Keratinocyte (primary cell): ENCODE results near the gene RBM47.

ENCODE experiments used
- CTCF ChIP-seq, 3 experiments: IDR thresholded peaks in 1 of 3; conservative IDR thresholded peaks in 1 of 3; optimal IDR thresholded peaks in 1 of 3; 2 replicates in 2 of 3; 3 replicates in 1 of 3; pipeline versions ENCODE3 to v1.5.1; 2011; ENCODE audit warnings: low read length in 3 of 3, mild to moderate bottlenecking in 3 of 3, moderate library complexity in 2 of 3, control low read depth in 1 of 3, inconsistent platforms in 1 of 3; ENCODE audit not compliant: insufficient read depth in 2 of 3; ENCODE audit errors: extremely low read depth in 1 of 3
- EZH2 ChIP-seq: IDR thresholded peaks from one replicate; pipeline ENCODE4 v1.6.1; 2012; ENCODE audit warnings: inconsistent platforms, mild to moderate bottlenecking, low read length, moderate library complexity

GRCh38 chr4:40587351-40587750 lies 42.3 kb downstream of the RBM47 start:
- TF ChIP-seq CTCF (optimal IDR thresholded peaks at IDR 0.05 in 1 of 3, IDR thresholded peaks at IDR 0.05 in 1 of 3, conservative IDR thresholded peaks at IDR 0.05 in 1 of 3; ENCODE audit: extremely low read depth in 1 of 3, insufficient read depth in 2 of 3, low read length in 3 of 3) (no peak), EZH2 (no peak)
